GM15510 (cell line): Measurements from ENCODE around the gene RASGEF1C.

Experiments used
- POLR2A ChIP-seq: IDR thresholded peaks from 3 replicates; pipeline ENCODE4 v1.6.1; 2011; ENCODE audit warnings: borderline replicate concordance; ENCODE audit not compliant: insufficient read length; ENCODE audit errors: extremely low read depth

RASGEF1C gene

GRCh38 chr5:180128671-180129261 is 80.2 kb downstream of the RASGEF1C start:
- no peak for TF ChIP-seq POLR2A

GRCh38 chr5:180127682-180128670 is 81.0 kb downstream of the RASGEF1C start:
- TF ChIP-seq POLR2A, result no peak

- TF ChIP-seq POLR2A, result no peak
These were observed 82.0 kb downstream of the RASGEF1C start for GRCh38 chr5:180126716-180127681.

- TF ChIP-seq POLR2A, result no peak
These were observed 86.1 kb downstream of the RASGEF1C start for GRCh38 chr5:180122875-180123274.

- TF ChIP-seq POLR2A, result no peak
These were observed 87.1 kb downstream of the RASGEF1C start for GRCh38 chr5:180121826-180122413.

- TF ChIP-seq POLR2A, result no peak
These were observed 88.5 kb downstream of the RASGEF1C start for GRCh38 chr5:180120237-180121101.

GRCh38 chr5:180119903-180120236 is 89.1 kb downstream of the RASGEF1C start:
- no peak for TF ChIP-seq POLR2A

GRCh38 chr5:180119031-180119902 is 89.7 kb downstream of the RASGEF1C start:
- no peak for TF ChIP-seq POLR2A

- TF ChIP-seq POLR2A, result no peak
These were observed 90.6 kb downstream of the RASGEF1C start for GRCh38 chr5:180118391-180118791.

GRCh38 chr5:180117000-180117725 is 91.8 kb downstream of the RASGEF1C start:
- no peak for TF ChIP-seq POLR2A

GRCh38 chr5:180116077-180116999 is 92.7 kb downstream of the RASGEF1C start:
- TF ChIP-seq POLR2A, result no peak
